Endothelial cell of umbilical vein (primary cell): Measurements from ENCODE around the gene PCYT1B.

Experiments used
- EZH2 ChIP-seq: IDR thresholded peaks from 2 replicates; pipeline ENCODE4 v1.6.1; 2012; ENCODE audit warnings: borderline replicate concordance, low read depth, mild to moderate bottlenecking, moderate library complexity, low read length, inconsistent platforms; ENCODE audit not compliant: severe bottlenecking
- GATA2 ChIP-seq: IDR thresholded peaks from 2 replicates; pipeline ENCODE4 v1.7.0; 2011; ENCODE audit warnings: low read depth, mild to moderate bottlenecking, moderate library complexity, mixed read lengths, low read length; ENCODE audit not compliant: insufficient read length, insufficient read depth
- JUN ChIP-seq: IDR thresholded peaks from 2 replicates; pipeline ENCODE4 v1.6.1; 2011; ENCODE audit warnings: borderline replicate concordance, low read depth; ENCODE audit not compliant: insufficient read length, insufficient read depth
- MYC ChIP-seq: IDR thresholded peaks from one replicate; pipeline ENCODE4 v1.6.1; 2011; ENCODE audit warnings: mild to moderate bottlenecking, low read depth, low read length
- POLR2A ChIP-seq: IDR thresholded peaks from 2 replicates; pipeline ENCODE4 v1.6.1; 2012; ENCODE audit warnings: low read depth, mild to moderate bottlenecking, control low read depth, low read length
- POLR2AphosphoS5 ChIP-seq: IDR thresholded peaks from 2 replicates; pipeline ENCODE4 v1.6.1; 2012; ENCODE audit warnings: low read depth, mild to moderate bottlenecking, control low read depth, low read length, moderate library complexity; ENCODE audit not compliant: insufficient read depth
- TF ChIP-seq, protein P1 (sequence below), 2 donors: IDR thresholded peaks; 1 replicate in 1 of 2; 2 replicates in 1 of 2; pipeline ENCODE4 v1.5.1; 2011; ENCODE audit warnings: low read length in 2 of 2, mild to moderate bottlenecking in 2 of 2, moderate library complexity in 2 of 2, control low read depth in 1 of 2, inconsistent platforms in 1 of 2, low read depth in 1 of 2; ENCODE audit not compliant: insufficient read depth in 1 of 2; ENCODE audit errors: extremely low read depth in 1 of 2
- TF ChIP-seq, protein P2 (sequence below): IDR thresholded peaks from 2 replicates; pipeline ENCODE4 v1.6.1; 2011; ENCODE audit not compliant: insufficient read depth, insufficient read length

DNA sequence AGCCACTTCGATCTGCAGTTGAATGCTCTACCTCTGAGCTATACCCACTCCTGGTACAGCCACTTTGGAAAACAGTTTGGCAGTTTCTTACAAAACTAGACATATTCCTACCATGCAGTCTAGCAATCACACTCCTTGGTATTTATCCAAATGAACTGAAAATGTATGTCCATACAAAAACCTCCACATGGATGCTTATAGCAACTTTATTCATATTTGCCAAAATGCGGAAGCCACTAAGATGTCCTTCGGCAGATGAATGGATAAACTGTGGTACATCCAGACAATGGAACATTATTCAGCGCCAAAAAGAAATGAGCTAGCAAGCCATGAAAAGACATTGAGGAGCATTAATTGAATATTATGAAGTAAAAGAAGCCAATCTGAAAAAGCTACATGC is 45.3 kb downstream of the PCYT1B start:
- TF ChIP-seq, protein P1, sequence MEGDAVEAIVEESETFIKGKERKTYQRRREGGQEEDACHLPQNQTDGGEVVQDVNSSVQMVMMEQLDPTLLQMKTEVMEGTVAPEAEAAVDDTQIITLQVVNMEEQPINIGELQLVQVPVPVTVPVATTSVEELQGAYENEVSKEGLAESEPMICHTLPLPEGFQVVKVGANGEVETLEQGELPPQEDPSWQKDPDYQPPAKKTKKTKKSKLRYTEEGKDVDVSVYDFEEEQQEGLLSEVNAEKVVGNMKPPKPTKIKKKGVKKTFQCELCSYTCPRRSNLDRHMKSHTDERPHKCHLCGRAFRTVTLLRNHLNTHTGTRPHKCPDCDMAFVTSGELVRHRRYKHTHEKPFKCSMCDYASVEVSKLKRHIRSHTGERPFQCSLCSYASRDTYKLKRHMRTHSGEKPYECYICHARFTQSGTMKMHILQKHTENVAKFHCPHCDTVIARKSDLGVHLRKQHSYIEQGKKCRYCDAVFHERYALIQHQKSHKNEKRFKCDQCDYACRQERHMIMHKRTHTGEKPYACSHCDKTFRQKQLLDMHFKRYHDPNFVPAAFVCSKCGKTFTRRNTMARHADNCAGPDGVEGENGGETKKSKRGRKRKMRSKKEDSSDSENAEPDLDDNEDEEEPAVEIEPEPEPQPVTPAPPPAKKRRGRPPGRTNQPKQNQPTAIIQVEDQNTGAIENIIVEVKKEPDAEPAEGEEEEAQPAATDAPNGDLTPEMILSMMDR (IDR thresholded peaks at IDR 0.05; ENCODE audit: extremely low read depth in 1 of 2, insufficient read depth in 1 of 2, low read depth in 1 of 2, low read length in 2 of 2), result no peak
- TF ChIP-seq EZH2, result no peak
- no peak for TF ChIP-seq POLR2A
- TF ChIP-seq POLR2AphosphoS5, result no peak
- TF ChIP-seq, protein P2, sequence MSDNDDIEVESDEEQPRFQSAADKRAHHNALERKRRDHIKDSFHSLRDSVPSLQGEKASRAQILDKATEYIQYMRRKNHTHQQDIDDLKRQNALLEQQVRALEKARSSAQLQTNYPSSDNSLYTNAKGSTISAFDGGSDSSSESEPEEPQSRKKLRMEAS, result no peak
- TF ChIP-seq JUN, result no peak
- no peak for TF ChIP-seq GATA2
- no peak for TF ChIP-seq MYC
